Trophoblast cell (in vitro differentiated cells and primary cell): ENCODE results near the gene B4GALNT1.

Source experiments
- DNase-seq, 2 donors: peaks; one replicate each; pipeline ENCODE4 v3.0.0-alpha.2; 2016
- H2AFZ ChIP-seq: 2 replicates; pipeline ENCODE4 v1.6.1; 2013; ENCODE audit warnings: low read length, moderate library complexity, mild to moderate bottlenecking; ENCODE audit not compliant: insufficient read depth, poor library complexity
- H2AK5ac ChIP-seq: 2 replicates; pipeline ENCODE4 v1.6.1; 2013; ENCODE audit warnings: mild to moderate bottlenecking, low read length
- H2BK120ac ChIP-seq: 2 replicates; pipeline ENCODE4 v1.6.1; 2013; ENCODE audit warnings: low read length, mild to moderate bottlenecking, moderate library complexity; ENCODE audit not compliant: insufficient read depth, poor library complexity
- H2BK12ac ChIP-seq: 2 replicates; pipeline ENCODE4 v1.6.1; 2013; ENCODE audit warnings: mild to moderate bottlenecking, low read length, moderate library complexity
- H2BK5ac ChIP-seq: 2 replicates; pipeline ENCODE4 v1.6.1; 2013; ENCODE audit warnings: low read length, low read depth, moderate library complexity, mild to moderate bottlenecking; ENCODE audit not compliant: poor library complexity
- H3K14ac ChIP-seq: 2 replicates; pipeline ENCODE4 v1.6.1; 2013; ENCODE audit warnings: mild to moderate bottlenecking, low read length
- H3K18ac ChIP-seq: 2 replicates; pipeline ENCODE4 v1.6.1; 2013; ENCODE audit warnings: mild to moderate bottlenecking, low read length
- H3K23ac ChIP-seq: 2 replicates; pipeline ENCODE4 v1.6.1; 2013; ENCODE audit warnings: low read length
- H3K27ac ChIP-seq: 2 replicates; pipeline ENCODE4 v1.5.1; 2013; ENCODE audit warnings: low read depth, mild to moderate bottlenecking, inconsistent platforms, low read length, moderate library complexity
- H3K27me3 ChIP-seq: 2 replicates; pipeline ENCODE4 v1.6.1; 2013; ENCODE audit warnings: inconsistent platforms, mild to moderate bottlenecking, low read length, moderate library complexity; ENCODE audit not compliant: insufficient read depth
- H3K36me3 ChIP-seq, 2 experiments: 1 replicate in 1 of 2; 2 replicates in 1 of 2; pipeline ENCODE4 v1.6.1; 2013; ENCODE audit warnings: low read length in 2 of 2, mild to moderate bottlenecking in 2 of 2, moderate library complexity in 1 of 2; ENCODE audit not compliant: insufficient read depth in 2 of 2, control insufficient read depth in 1 of 2
- H3K4ac ChIP-seq: 2 replicates; pipeline ENCODE4 v1.6.1; 2013; ENCODE audit warnings: low read depth, mild to moderate bottlenecking, low read length, moderate library complexity
- H3K4me1 ChIP-seq, 2 experiments: 1 replicate in 1 of 2; 2 replicates in 1 of 2; pipeline ENCODE4 v1.6.1; 2013; ENCODE audit warnings: low read length in 2 of 2, mild to moderate bottlenecking in 2 of 2, moderate library complexity in 1 of 2; ENCODE audit not compliant: insufficient read depth in 2 of 2, control insufficient read depth in 1 of 2
- H3K4me2 ChIP-seq: 2 replicates; pipeline ENCODE4 v1.6.1; 2013; ENCODE audit warnings: inconsistent platforms, mild to moderate bottlenecking, low read length, moderate library complexity
- H3K4me3 ChIP-seq: 2 replicates; pipeline ENCODE4 v1.5.1; 2013; ENCODE audit warnings: mild to moderate bottlenecking, low read depth, low read length, inconsistent platforms
- H3K79me1 ChIP-seq: one replicate; pipeline ENCODE4 v1.6.1; 2013; ENCODE audit warnings: low read length
- H3K79me2 ChIP-seq: 2 replicates; pipeline ENCODE4 v1.6.1; 2013; ENCODE audit warnings: low read length, mild to moderate bottlenecking; ENCODE audit not compliant: control insufficient read depth, insufficient read depth, poor library complexity
- H3K9ac ChIP-seq: 2 replicates; pipeline ENCODE4 v1.6.1; 2013; ENCODE audit warnings: mild to moderate bottlenecking, low read length
- H3K9me3 ChIP-seq: 2 replicates; pipeline ENCODE4 v1.6.1; 2013; ENCODE audit warnings: low read depth, mild to moderate bottlenecking, control low read depth, inconsistent platforms, low read length; ENCODE audit not compliant: insufficient read depth
- H4K12ac ChIP-seq: 2 replicates; pipeline ENCODE4 v1.6.1; 2013; ENCODE audit warnings: low read depth, mild to moderate bottlenecking, low read length, moderate library complexity
- H4K8ac ChIP-seq: 2 replicates; pipeline ENCODE4 v1.6.1; 2013; ENCODE audit warnings: low read depth, mild to moderate bottlenecking, low read length, moderate library complexity
- H4K91ac ChIP-seq: one replicate; pipeline ENCODE4 v1.6.1; 2013; ENCODE audit warnings: low read depth, mild to moderate bottlenecking, low read length, moderate library complexity
- WGBS: extraction: QIAGEN DNeasy Blood & Tissue Kit; methylation state at CpG from one replicate; pipeline ENCODE4 v1.1.7; 2013; ENCODE audit warnings: missing lambda C conversion rate; ENCODE audit not compliant: insufficient read length, insufficient coverage; ENCODE audit errors: extremely low coverage; 5-methylcytosine and 5-hydroxymethylcytosine counted together

The B4GALNT1 gene

DNA sequence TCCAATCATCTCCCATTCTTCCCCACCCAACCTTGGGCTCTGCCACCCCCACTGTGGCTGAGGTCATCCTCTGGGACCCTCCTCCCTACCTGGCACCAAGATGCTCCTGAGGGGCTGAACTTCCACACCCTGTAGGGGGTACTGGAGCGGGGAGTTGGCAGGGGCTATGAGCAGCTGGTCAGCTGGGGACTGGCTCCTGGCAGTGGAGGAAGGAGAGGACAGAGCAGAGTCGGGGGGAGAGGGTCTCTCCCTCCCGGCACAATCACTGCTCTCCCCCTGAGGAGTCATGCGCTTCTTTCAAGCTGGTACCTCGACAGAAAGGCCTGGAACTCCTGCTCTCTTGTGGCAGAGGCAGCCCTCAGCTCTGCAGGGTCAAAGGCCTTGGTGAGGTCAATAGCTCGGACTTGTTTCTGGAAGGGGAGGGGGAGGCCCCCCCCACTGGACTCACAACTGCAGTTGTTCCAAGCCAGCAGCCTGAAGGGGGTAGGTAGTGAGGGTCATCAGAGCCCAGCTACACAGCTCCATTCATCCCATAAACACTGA, 2.0 kb downstream of the B4GALNT1 start:
- Histone ChIP-seq H3K14ac (no peak overlapping the region), H2AK5ac (no peak overlapping the region), H4K8ac (no peak overlapping the region), H3K18ac (no peak overlapping the region), H3K4me1 (peaks cover 4% of the 10 kb centered on the region in 2 experiments), H3K9ac (no peak overlapping the region), H3K36me3 (no peaks in the 10 kb centered on the region), H2BK5ac (no peak overlapping the region), H3K9me3 (peaks cover 24% of the 10 kb centered on the region), H3K27ac (no peak overlapping the region), H3K4me2 (no peak overlapping the region), H3K79me2 (peaks cover 2% of the 10 kb centered on the region), H2BK120ac (no peak overlapping the region), H3K23ac (no peak overlapping the region), H3K4me3 (no peak overlapping the region), H4K91ac (no peak overlapping the region), H3K4ac (no peak overlapping the region), H2AFZ (no peak overlapping the region), H3K79me1 (no peaks in the 10 kb centered on the region), H4K12ac (no peak overlapping the region), H2BK12ac (no peak overlapping the region), H3K27me3 (peaks cover 68% of the 10 kb centered on the region)
- no CpG with 5 or more reads among the region's 6 CpGs for WGBS
- DNase-seq: no peak

DNA sequence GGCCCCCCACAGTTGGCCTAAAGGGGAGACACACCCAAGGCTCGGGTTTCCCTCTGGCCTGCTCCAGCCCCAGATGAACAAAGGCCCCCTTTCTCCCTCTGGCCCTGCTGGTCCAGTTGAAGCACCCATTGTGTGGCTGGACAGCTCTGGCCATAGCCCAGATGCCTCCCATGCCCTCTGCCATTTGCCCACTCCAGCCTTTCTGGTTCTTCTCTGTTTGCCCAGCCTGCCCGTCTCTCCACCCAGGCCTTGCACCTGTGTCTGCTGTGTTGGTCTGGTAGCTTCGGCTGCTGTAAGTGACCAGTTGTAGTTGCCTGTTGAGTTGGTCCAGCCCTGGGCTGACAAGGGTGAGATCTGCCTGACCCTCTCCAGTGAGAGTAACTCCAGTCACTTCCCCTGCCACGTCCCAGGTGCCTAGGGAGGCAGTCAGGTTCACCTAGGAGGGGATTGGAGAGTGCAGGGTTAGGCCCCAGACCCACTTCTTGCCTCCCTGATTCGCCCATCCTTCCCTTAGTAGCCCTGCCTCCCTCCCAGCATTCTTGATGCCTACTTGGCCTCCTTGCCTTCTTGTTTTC, 3.0 kb downstream of the B4GALNT1 start:
- no CpG with 5 or more reads among the region's 5 CpGs for WGBS

DNA sequence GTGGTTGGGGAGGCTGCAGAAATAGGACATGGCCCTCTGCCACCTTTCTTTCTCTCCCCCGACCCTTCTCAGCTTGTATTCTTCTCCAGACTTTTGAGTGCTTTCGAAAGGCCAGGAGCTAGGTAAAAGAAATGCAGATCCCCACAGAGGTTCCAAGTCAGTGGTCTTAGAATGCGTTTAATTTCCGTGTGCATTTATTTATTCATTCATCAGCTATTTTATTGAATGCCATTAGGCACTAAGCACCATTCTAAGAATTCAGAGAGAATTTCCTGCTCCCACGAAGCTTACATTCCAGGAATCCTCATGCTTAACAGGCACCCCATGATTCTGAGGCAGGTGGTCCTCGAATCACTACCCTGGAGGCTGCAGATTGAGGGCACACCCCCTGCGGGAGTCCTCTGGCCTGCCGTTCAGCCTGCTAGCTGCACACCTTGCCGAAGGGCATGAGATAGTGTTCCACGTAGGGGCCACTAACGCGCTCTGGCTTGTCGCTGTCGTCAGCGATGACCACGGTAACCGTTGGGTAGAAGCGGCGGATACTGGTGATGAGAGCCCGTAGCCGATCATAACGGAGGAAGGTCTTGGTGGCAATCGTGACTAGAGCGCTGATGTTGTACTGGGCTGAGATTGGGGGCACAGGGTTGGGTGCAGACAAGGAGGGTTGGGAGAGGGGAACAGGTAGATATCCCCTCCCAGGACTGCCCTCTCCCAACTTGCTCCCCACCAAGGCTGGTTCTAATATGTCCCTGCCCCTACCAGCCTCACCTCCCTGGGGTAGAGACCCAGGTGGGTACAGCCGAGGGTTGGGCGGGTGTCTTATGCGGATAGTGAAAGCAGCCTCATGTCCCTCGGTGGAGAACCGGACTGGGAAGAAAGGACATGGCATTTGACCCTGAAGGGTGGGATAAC, 4.5 kb downstream of the B4GALNT1 start:
- no peak for DNase-seq
- no peak overlapping the region for H4K8ac ChIP-seq
- H4K91ac ChIP-seq: no peak overlapping the region
- no peak overlapping the region for H3K9ac ChIP-seq
- no peak overlapping the region for H2BK5ac ChIP-seq
- peaks cover 88% of the 10 kb centered on the region for H3K27me3 ChIP-seq
- WGBS: no CpG with 5 or more reads among the region's 29 CpGs
- H2AK5ac ChIP-seq: no peak overlapping the region
- no peaks in the 10 kb centered on the region for H3K79me1 ChIP-seq
- H3K27ac ChIP-seq: no peak overlapping the region
- peaks cover 24% of the 10 kb centered on the region for H3K9me3 ChIP-seq
- H2BK120ac ChIP-seq: no peak overlapping the region
- H3K4me1 ChIP-seq: peaks cover 4% of the 10 kb centered on the region in 2 experiments
- H3K36me3 ChIP-seq: no peaks in the 10 kb centered on the region
- H3K79me2 ChIP-seq: peaks cover 2% of the 10 kb centered on the region
- no peak overlapping the region for H4K12ac ChIP-seq
- no peak overlapping the region for H3K14ac ChIP-seq
- H3K18ac ChIP-seq: no peak overlapping the region
- no peak overlapping the region for H3K4me2 ChIP-seq
- no peak overlapping the region for H2AFZ ChIP-seq
- no peak overlapping the region for H2BK12ac ChIP-seq
- H3K4me3 ChIP-seq: no peak overlapping the region
- no peak overlapping the region for H3K4ac ChIP-seq
- no peak overlapping the region for H3K23ac ChIP-seq

More for the DNA sequence above, 3.0 kb downstream of the B4GALNT1 start:
- Histone ChIP-seq H3K18ac (no peak overlapping the region), H4K12ac (no peak overlapping the region), H3K4me1 (peaks cover 4% of the 10 kb centered on the region in 2 experiments), H3K27ac (no peak overlapping the region), H2BK120ac (no peak overlapping the region), H4K91ac (no peak overlapping the region), H3K4me3 (no peak overlapping the region), H3K4me2 (no peak overlapping the region), H2BK12ac (no peak overlapping the region), H2AK5ac (no peak overlapping the region), H3K9ac (no peak overlapping the region), H4K8ac (no peak overlapping the region), H3K14ac (no peak overlapping the region), H3K79me2 (peaks cover 2% of the 10 kb centered on the region), H3K36me3 (no peaks in the 10 kb centered on the region), H3K27me3 (peaks cover 75% of the 10 kb centered on the region), H3K23ac (no peak overlapping the region), H2AFZ (no peak overlapping the region), H3K4ac (no peak overlapping the region), H3K9me3 (peaks cover 24% of the 10 kb centered on the region), H3K79me1 (no peaks in the 10 kb centered on the region), H2BK5ac (no peak overlapping the region)
- DNase-seq: no peak

DNA sequence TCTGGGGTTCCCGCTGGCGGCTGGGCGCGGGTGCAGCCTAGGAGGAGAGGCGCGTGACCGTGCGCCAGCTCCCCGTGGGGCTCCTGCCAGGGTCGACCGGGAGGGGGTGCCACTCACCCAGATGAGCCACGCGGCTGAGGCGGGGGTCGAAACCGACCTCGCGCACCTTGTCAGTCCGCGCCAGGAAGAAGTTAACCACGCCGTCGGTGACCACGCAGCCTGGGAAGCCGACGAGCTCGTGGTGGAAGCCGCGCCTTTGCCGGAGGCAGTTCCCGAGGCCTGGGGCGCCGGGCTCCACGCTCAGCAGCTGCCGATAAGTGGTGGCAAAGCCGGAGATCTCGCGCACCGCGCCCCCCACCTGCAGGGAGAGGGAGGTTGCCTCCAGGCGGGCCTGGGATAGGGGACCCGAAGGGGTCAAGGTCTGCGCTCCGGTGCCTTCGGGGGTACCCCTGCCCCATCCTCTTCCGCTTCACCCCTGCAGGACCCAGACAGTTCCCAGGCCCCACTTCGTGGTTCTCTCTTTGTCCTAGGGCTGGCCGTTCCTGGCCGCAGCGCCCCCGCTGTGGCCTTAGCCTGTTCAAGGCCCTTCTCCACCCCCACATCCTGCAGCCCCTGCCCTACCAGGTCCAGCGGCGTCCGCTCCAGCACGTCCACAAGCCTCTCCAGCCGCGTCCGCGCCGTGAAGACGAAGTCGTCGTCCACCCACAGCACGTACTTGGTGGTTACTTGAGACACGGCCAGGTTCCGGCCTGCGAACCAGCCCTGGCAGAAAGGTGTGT, 5.3 kb downstream of the B4GALNT1 start:
- no CpG with 5 or more reads among the region's 67 CpGs for WGBS
- H3K27ac ChIP-seq: no peak overlapping the region

More for the DNA sequence above, 5.3 kb downstream of the B4GALNT1 start:
- Histone ChIP-seq H3K9me3 (peaks cover 24% of the 10 kb centered on the region), H2BK5ac (no peak overlapping the region), H3K9ac (no peak overlapping the region), H4K91ac (no peak overlapping the region), H3K4ac (no peak overlapping the region), H3K79me2 (peaks cover under 1% of the 10 kb centered on the region), H3K27me3 (peaks cover 81% of the 10 kb centered on the region), H3K23ac (no peak overlapping the region), H3K79me1 (no peaks in the 10 kb centered on the region), H3K4me1 (peaks cover 4% of the 10 kb centered on the region in 2 experiments), H3K18ac (no peak overlapping the region), H3K36me3 (no peaks in the 10 kb centered on the region), H3K14ac (no peak overlapping the region), H2AK5ac (no peak overlapping the region), H2BK12ac (no peak overlapping the region), H3K4me3 (peak overlapping the region; percentile 8), H2BK120ac (no peak overlapping the region), H3K4me2 (no peak overlapping the region), H2AFZ (peak overlapping the region; percentile 8), H4K12ac (no peak overlapping the region), H4K8ac (no peak overlapping the region)
- DNase-seq: peak in 1 of 2 donors; percentile 18
